BJ (cell line): ENCODE results near the gene TOX3. TPM values are rescaled to one million over a fixed set of nuclear protein-coding genes. Genes with fewer than 3 reads are reported as not detected.

Experiments used
- CTCF ChIA-PET: fragments of 350-600 bp; formaldehyde crosslinking; extraction: SDS; loops from one replicate; lab custom pipeline; 2021; ENCODE audit warnings: antibody characterized with exemption, inconsistent platforms; lab: Yijun Ruan, JAX
- POLR2A ChIA-PET: fragments of 300-600 bp; sonication (Branson Sonifier 250); formaldehyde crosslinking; extraction: SDS; loops from one replicate; lab custom pipeline; 2021; ENCODE audit warnings: antibody characterized with exemption; lab: Charles Lee
- DNase-seq: peaks from one replicate; pipeline ENCODE4 v3.0.0-alpha.2; 2011; ENCODE audit warnings: low read depth
- H3K27me3 ChIP-seq: 2 replicates; pipeline ENCODE4 v1.6.0; 2011; ENCODE audit warnings: low read length; ENCODE audit not compliant: control insufficient read depth, insufficient read depth
- H3K36me3 ChIP-seq: 2 replicates; pipeline ENCODE4 v1.5.1; 2011; ENCODE audit warnings: low read length; ENCODE audit not compliant: control insufficient read depth, insufficient read depth
- H3K4me3 ChIP-seq: 2 replicates; pipeline ENCODE4 v1.5.1; 2011; ENCODE audit warnings: low read depth, mild to moderate bottlenecking, control low read depth, low read length
- polyA plus RNA-seq: library from polyadenylated mRNA; depleted of rRNA; stranded (reverse); fragments of >200 nt; gene quantifications from 2 replicates; pipeline ENCODE4 v1.2.3, GENCODE V29; 2011
- TF ChIP-seq, protein P1 (sequence below): IDR thresholded peaks from 2 replicates; pipeline ENCODE4 v1.5.1; 2011; ENCODE audit warnings: low read depth, mild to moderate bottlenecking, control low read depth, inconsistent platforms, low read length, moderate library complexity; ENCODE audit not compliant: insufficient read depth

Gene TOX3
- polyA plus RNA-seq, 1 experiment, result not detected

DNA sequence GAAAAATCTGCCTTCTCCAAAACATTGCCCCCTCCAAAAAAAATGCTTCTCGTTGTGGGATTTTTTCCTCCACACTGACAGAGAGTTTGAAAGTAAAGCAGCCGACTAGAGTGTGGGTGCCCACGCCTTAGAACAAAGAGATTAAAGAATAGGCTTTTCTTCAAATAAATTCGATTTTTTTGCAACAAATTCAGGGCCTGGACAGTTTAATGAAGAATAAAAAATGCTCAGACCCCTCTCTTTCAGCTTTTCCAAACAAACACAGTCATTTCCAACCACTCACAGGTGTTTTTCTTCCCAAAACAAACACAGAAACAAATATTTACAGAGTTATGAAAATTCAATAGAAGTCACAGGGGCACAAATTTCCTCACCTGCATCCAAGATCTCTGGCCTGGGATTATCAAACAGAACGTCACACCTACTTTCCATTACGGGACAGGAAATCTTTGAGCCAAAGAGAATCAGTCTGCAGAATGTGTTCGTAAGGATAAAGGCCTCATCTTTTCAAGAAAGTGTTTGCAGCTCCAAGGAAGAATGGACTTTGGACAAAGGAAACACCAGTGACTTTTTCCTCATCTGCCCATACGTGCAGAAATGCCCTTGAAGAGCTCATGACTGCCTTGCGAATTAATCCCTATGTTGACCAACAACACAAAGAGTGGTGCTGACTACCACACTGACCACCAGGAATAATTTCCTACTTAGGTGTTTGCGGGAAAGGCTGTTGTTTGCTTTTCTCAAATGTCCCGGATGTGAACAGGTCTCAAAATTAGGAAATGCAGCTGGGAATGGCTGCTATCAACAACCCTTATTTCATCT, 31.3 kb upstream of the TOX3 start:
- Histone ChIP-seq H3K36me3 (no peaks in the 10 kb centered on the region), H3K4me3 (no peak overlapping the region), H3K27me3 (no peaks in the 10 kb centered on the region)
- DNase-seq, result no peak
- ChIA-PET POLR2A (no interaction called here), CTCF (no interaction called here)
- TF ChIP-seq, protein P1, sequence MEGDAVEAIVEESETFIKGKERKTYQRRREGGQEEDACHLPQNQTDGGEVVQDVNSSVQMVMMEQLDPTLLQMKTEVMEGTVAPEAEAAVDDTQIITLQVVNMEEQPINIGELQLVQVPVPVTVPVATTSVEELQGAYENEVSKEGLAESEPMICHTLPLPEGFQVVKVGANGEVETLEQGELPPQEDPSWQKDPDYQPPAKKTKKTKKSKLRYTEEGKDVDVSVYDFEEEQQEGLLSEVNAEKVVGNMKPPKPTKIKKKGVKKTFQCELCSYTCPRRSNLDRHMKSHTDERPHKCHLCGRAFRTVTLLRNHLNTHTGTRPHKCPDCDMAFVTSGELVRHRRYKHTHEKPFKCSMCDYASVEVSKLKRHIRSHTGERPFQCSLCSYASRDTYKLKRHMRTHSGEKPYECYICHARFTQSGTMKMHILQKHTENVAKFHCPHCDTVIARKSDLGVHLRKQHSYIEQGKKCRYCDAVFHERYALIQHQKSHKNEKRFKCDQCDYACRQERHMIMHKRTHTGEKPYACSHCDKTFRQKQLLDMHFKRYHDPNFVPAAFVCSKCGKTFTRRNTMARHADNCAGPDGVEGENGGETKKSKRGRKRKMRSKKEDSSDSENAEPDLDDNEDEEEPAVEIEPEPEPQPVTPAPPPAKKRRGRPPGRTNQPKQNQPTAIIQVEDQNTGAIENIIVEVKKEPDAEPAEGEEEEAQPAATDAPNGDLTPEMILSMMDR, result no peak

DNA sequence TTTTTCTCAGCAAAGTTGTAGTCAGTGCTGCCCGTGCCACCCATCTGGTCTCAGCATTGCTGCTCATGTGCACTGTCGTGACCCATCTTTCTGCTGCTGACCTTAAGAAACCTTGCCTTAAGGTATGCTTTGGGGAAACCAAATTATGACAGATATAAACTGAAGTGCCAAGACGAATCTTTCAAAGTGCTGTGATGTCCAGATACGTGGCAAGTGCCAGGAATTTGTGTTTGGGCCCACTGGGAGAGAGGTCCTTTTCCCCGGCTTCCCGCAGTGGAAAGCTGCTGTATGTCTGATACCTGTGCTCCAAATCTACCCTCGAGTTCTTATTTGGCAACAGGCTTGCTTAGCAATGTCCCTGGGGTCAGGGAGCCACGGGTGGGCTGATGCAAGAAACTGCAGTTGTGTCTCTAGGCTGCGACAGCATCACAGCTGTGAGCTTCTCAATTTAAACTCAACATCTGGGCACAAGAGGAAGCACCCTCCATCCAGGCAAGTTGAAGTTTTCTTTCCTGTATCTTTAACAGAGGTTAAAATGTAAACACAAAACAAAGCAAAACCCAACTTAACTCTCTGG, 30.3 kb upstream of the TOX3 start:
- no peaks in the 10 kb centered on the region for H3K27me3 ChIP-seq
- POLR2A ChIA-PET, result no interaction called here
- CTCF ChIA-PET, result no interaction called here
- DNase-seq, result no peak
- TF ChIP-seq, protein P1, result no peak
- no peak overlapping the region for H3K4me3 ChIP-seq
- H3K36me3 ChIP-seq, result no peaks in the 10 kb centered on the region

DNA sequence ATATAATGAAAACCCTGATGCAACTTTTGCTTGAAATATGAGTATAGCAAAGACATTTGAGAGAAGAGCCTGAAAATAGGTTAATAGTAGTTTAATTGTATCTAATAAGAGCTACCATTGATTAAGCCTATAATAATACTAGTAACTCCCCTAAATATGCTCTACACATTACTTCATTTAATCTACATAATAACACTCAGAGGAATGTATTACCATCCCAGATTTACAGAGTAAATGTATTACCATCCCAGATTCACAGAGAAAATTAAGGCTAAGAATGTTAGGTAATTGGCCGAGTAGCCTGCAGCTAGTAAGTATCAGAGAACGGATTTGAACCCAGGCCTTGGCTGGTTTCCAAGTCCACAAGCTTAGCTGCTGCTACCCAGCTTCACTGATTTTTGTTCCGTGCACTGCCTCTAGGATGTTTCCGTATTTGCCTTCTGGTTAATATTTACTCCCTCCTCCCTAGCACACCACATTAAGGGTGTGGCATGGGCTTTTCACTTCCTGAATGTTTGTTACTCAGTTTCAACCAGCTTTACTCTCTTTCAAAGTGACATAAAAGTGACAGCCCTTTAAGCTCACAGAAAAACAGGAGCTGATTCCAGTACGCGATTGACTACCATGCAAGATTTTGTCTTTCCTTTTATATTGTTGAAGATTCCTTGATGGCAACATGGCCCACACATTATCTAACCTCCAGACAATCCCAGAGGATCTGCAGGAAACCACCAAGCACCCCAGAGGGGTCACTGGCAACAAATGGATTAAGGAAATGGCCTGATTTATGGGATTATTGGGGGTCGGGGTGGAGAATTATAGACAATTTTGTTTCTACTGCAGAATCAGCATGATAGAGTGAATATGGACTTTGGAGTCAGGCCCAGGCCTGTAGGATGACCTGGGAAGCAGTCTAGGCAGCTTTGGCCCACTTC, 26.7 kb upstream of the TOX3 start:
- DNase-seq, result no peak
- Histone ChIP-seq H3K36me3 (no peaks in the 10 kb centered on the region), H3K4me3 (no peak overlapping the region), H3K27me3 (no peaks in the 10 kb centered on the region)
- POLR2A ChIA-PET, result no interaction called here
- TF ChIP-seq, protein P1, result no peak
- CTCF ChIA-PET, result no interaction called here

DNA sequence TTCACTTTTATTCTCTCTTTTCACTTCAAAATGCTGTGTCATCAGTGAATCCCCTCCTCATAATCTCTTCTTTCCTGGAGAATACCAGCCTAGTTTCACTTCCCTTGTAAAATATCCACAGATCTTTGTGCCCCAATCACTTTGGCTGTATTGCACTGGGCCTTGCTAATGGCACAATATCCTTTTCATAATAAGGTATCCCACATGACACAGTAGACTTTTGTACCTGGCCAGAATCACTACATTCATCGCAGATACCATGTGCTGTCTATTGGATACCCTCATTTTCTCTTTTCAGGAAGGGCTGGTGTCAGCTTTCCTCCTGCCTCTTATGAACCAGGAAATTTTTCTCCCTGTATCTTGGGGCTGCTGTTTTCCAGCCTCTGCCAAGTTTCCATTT, 25.7 kb upstream of the TOX3 start:
- no peak overlapping the region for H3K4me3 ChIP-seq
- ChIA-PET CTCF (no interaction called here), POLR2A (no interaction called here)
- no peak for DNase-seq
- no peaks in the 10 kb centered on the region for H3K36me3 ChIP-seq
- no peaks in the 10 kb centered on the region for H3K27me3 ChIP-seq
- TF ChIP-seq, protein P1, result no peak
